GM21360 (cell line): Measurements from ENCODE around the gene CNTNAP5.

Source experiments
- ATAC-seq: cut with Tn5 transposase; IDR thresholded peaks from one replicate; pipeline ENCODE4 v1.9.1; 2021; ENCODE audit warnings: mild to moderate bottlenecking, moderate library complexity; ENCODE audit not compliant: unreplicated experiment

CNTNAP5 gene

GRCh38 chr2:124258140-124258880 lies 233.2 kb downstream of the CNTNAP5 start:
- ATAC-seq = no peak

GRCh38 chr2:124261456-124261855 lies 236.4 kb downstream of the CNTNAP5 start:
- ATAC-seq = no peak

- no peak for ATAC-seq
These were observed 239.5 kb downstream of the CNTNAP5 start for GRCh38 chr2:124264551-124265091.

- ATAC-seq = no peak
These were observed 242.7 kb downstream of the CNTNAP5 start for GRCh38 chr2:124267794-124268193.

GRCh38 chr2:124269348-124269747 lies 244.3 kb downstream of the CNTNAP5 start:
- ATAC-seq = no peak

GRCh38 chr2:124272261-124272841 lies 247.3 kb downstream of the CNTNAP5 start:
- no peak for ATAC-seq

- no peak for ATAC-seq
These were observed 256.5 kb downstream of the CNTNAP5 start for GRCh38 chr2:124281541-124281940.

- no peak for ATAC-seq
These were observed 258.0 kb downstream of the CNTNAP5 start for GRCh38 chr2:124283096-124283495.

- no peak for ATAC-seq
These were observed 261.1 kb downstream of the CNTNAP5 start for GRCh38 chr2:124286089-124286783.

- ATAC-seq = no peak
These were observed 264.0 kb downstream of the CNTNAP5 start for GRCh38 chr2:124289060-124289459.

GRCh38 chr2:124289615-124290014 lies 264.5 kb downstream of the CNTNAP5 start:
- no peak for ATAC-seq

GRCh38 chr2:124296470-124296869 lies 271.4 kb downstream of the CNTNAP5 start:
- ATAC-seq = no peak

GRCh38 chr2:124301915-124302314 lies 276.8 kb downstream of the CNTNAP5 start:
- no peak for ATAC-seq

- ATAC-seq = no peak
These were observed 283.4 kb downstream of the CNTNAP5 start for GRCh38 chr2:124308319-124309062.

GRCh38 chr2:124309563-124310138 lies 284.6 kb downstream of the CNTNAP5 start:
- ATAC-seq = no peak

- no peak for ATAC-seq
These were observed 285.6 kb downstream of the CNTNAP5 start for GRCh38 chr2:124310671-124311070.

- no peak for ATAC-seq
These were observed 289.0 kb downstream of the CNTNAP5 start for GRCh38 chr2:124314084-124314483.

GRCh38 chr2:124315221-124315880 lies 290.3 kb downstream of the CNTNAP5 start:
- no peak for ATAC-seq

- ATAC-seq = no peak
These were observed 291.0 kb downstream of the CNTNAP5 start for GRCh38 chr2:124316133-124316532.
